Mesenchymal stem cell (in vitro differentiated cells and primary cell): Measurements from ENCODE around the gene FMN1.

Experiments
- DNase-seq: peaks from one replicate; pipeline ENCODE4 v3.0.0-alpha.2; 2013
- H2AFZ ChIP-seq: one replicate; pipeline ENCODE4 v1.6.1; 2013; ENCODE audit warnings: low read depth, mild to moderate bottlenecking, control low read depth, inconsistent platforms, low read length, moderate library complexity
- H2AK5ac ChIP-seq: 2 replicates; pipeline ENCODE4 v1.6.1; 2013; ENCODE audit warnings: low read length, moderate library complexity, mild to moderate bottlenecking, inconsistent platforms; ENCODE audit not compliant: severe bottlenecking
- H2BK120ac ChIP-seq: one replicate; pipeline ENCODE4 v1.6.1; 2013; ENCODE audit warnings: low read depth, mild to moderate bottlenecking, inconsistent platforms, low read length, moderate library complexity
- H2BK12ac ChIP-seq, 2 experiments: one replicate each; pipeline ENCODE4 v1.6.1; 2013; ENCODE audit warnings: inconsistent platforms in 2 of 2, low read length in 2 of 2, mild to moderate bottlenecking in 2 of 2, moderate library complexity in 2 of 2, control low read depth in 1 of 2
- H2BK15ac ChIP-seq: one replicate; pipeline ENCODE4 v1.6.1; 2013; ENCODE audit warnings: mild to moderate bottlenecking, low read depth, inconsistent platforms; ENCODE audit not compliant: poor library complexity, severe bottlenecking
- H2BK5ac ChIP-seq: 2 replicates; pipeline ENCODE4 v1.6.1; 2013; ENCODE audit warnings: low read depth, mild to moderate bottlenecking, low read length, control low read depth, inconsistent platforms; ENCODE audit not compliant: poor library complexity, severe bottlenecking
- H3K14ac ChIP-seq, 2 experiments: one replicate each; pipeline ENCODE4 v1.6.1; 2013; ENCODE audit warnings: inconsistent platforms in 2 of 2, low read length in 2 of 2, control low read depth in 1 of 2, mild to moderate bottlenecking in 1 of 2, moderate library complexity in 1 of 2
- H3K18ac ChIP-seq, 2 experiments: one replicate each; pipeline ENCODE4 v1.6.1; 2013; ENCODE audit warnings: inconsistent platforms in 2 of 2, low read length in 2 of 2, control low read depth in 1 of 2, low read depth in 1 of 2, mild to moderate bottlenecking in 1 of 2
- H3K23ac ChIP-seq, 2 experiments: one replicate each; pipeline ENCODE4 v1.6.1; 2013; ENCODE audit warnings: inconsistent platforms in 2 of 2, low read length in 2 of 2, mild to moderate bottlenecking in 2 of 2, moderate library complexity in 2 of 2, control low read depth in 1 of 2
- H3K27ac ChIP-seq: 2 replicates; pipeline ENCODE4 v1.5.1; 2013; ENCODE audit warnings: mild to moderate bottlenecking, moderate library complexity, low read length, control low read depth, inconsistent platforms; ENCODE audit not compliant: poor library complexity, severe bottlenecking
- H3K27me3 ChIP-seq, 2 experiments: 2 replicates each; pipeline versions ENCODE4 v1.6.1 to v1.7.0; 2013; ENCODE audit warnings: low read length in 2 of 2, mild to moderate bottlenecking in 2 of 2, moderate library complexity in 2 of 2, control low read depth in 1 of 2, inconsistent platforms in 1 of 2; ENCODE audit not compliant: control insufficient read depth in 1 of 2, insufficient read depth in 1 of 2
- H3K36me3 ChIP-seq, 2 experiments: 2 replicates each; pipeline versions ENCODE4 v1.6.1 to v1.7.0; 2013; ENCODE audit warnings: low read length in 2 of 2, control low read depth in 1 of 2, inconsistent platforms in 1 of 2, low read depth in 1 of 2, mild to moderate bottlenecking in 1 of 2; ENCODE audit not compliant: insufficient read depth in 2 of 2, control insufficient read depth in 1 of 2
- H3K4ac ChIP-seq, 2 experiments: one replicate each; pipeline ENCODE4 v1.6.1; 2013; ENCODE audit warnings: inconsistent platforms in 2 of 2, low read length in 2 of 2, mild to moderate bottlenecking in 2 of 2, moderate library complexity in 2 of 2, control low read depth in 1 of 2, low read depth in 1 of 2
- H3K4me1 ChIP-seq: 2 replicates; pipeline ENCODE4 v1.6.1; 2013; ENCODE audit warnings: low read depth, low read length, control low read depth; ENCODE audit not compliant: control insufficient read depth, insufficient read depth
- H3K4me2 ChIP-seq: 2 replicates; pipeline ENCODE4 v1.6.1; 2013; ENCODE audit warnings: low read length, mild to moderate bottlenecking, inconsistent platforms; ENCODE audit not compliant: poor library complexity, severe bottlenecking
- H3K4me3 ChIP-seq, 2 experiments: 2 replicates each; pipeline versions ENCODE4 v1.5.1 to v1.7.0; 2013; ENCODE audit warnings: low read length in 2 of 2, mild to moderate bottlenecking in 2 of 2, control low read depth in 1 of 2, low read depth in 1 of 2; ENCODE audit not compliant: insufficient read depth in 1 of 2
- H3K79me1 ChIP-seq: replicated peaks from 2 replicates; pipeline ENCODE4 v1.6.1; 2013; ENCODE audit warnings: mild to moderate bottlenecking, control low read depth, low read length, inconsistent platforms; ENCODE audit not compliant: poor library complexity, severe bottlenecking
- H3K9ac ChIP-seq: 2 replicates; pipeline ENCODE4 v1.7.0; 2013; ENCODE audit warnings: mild to moderate bottlenecking, low read length, moderate library complexity
- H3K9me3 ChIP-seq: 2 replicates; pipeline ENCODE4 v1.7.0; 2013; ENCODE audit warnings: mild to moderate bottlenecking, low read length; ENCODE audit not compliant: control insufficient read depth
- H4K8ac ChIP-seq: one replicate; pipeline ENCODE4 v1.6.1; 2013; ENCODE audit warnings: inconsistent platforms, mild to moderate bottlenecking, low read length, moderate library complexity
- H4K91ac ChIP-seq: one replicate; pipeline ENCODE4 v1.6.1; 2013; ENCODE audit warnings: mild to moderate bottlenecking, low read length, inconsistent platforms
- whole genome bisulfite sequencing: methylation state at CpG from one replicate; pipeline ENCODE4 v1.1.7; 2013; ENCODE audit warnings: mixed read lengths; 5-methylcytosine and 5-hydroxymethylcytosine counted together

FMN1 gene

DNA sequence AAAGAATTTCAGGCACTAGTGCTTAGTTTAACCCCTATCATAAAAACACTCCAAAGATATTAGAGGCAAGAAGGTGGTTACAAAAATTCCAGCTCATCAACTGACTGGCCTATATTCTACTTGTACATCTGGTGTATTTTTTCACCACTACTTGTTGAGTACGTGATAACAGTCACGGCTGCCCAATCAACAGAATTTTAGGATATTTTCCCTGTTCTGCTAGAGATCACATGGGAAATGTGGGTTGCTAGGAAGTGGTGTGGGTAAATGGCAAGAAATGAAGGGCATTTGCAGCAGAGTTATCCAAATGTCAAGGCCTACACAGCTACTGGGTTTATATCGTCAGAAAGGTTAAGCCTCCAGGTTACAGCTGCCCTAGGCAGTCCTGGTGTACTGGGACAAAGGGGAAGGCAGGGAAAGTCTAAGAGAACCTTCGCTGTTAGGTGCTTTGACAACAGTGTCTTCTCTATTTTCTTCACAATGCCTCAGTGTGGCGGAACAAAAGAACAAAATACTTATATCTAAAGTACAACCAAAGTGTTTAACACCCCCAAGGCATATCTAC is 81.9 kb downstream of the FMN1 start:
- Histone ChIP-seq H3K79me1 (no peaks in the 10 kb centered on the region), H2BK120ac (no peak overlapping the region), H3K36me3 (no peaks in the 10 kb centered on the region), H3K9ac (no peak overlapping the region), H3K27ac (no peak overlapping the region), H2BK12ac (no peak overlapping the region), H3K23ac (no peak overlapping the region), H3K27me3 (no peaks in the 10 kb centered on the region), H2AFZ (no peak overlapping the region), H2AK5ac (no peak overlapping the region), H3K4me3 (no peak overlapping the region), H3K18ac (no peak overlapping the region), H2BK15ac (no peak overlapping the region), H4K8ac (no peak overlapping the region), H3K4me2 (no peak overlapping the region), H2BK5ac (no peak overlapping the region), H3K4ac (no peak overlapping the region), H3K9me3 (peaks cover 2% of the 10 kb centered on the region), H4K91ac (no peak overlapping the region), H3K4me1 (no peaks in the 10 kb centered on the region), H3K14ac (no peak overlapping the region)
- DNase-seq: no peak
- 94% methylated on average over 5 of the region's 5 CpGs for WGBS

GRCh38 chr15:33111041-33111451 is 83.5 kb downstream of the FMN1 start:
- no peak overlapping the region for H2BK12ac ChIP-seq
- no peak overlapping the region for H3K9ac ChIP-seq
- H3K4me2 ChIP-seq: no peak overlapping the region
- no peak overlapping the region for H3K4me3 ChIP-seq
- no peak overlapping the region for H2AFZ ChIP-seq
- no peak overlapping the region for H3K18ac ChIP-seq
- no peak overlapping the region for H3K14ac ChIP-seq
- H3K36me3 ChIP-seq: no peaks in the 10 kb centered on the region
- H4K8ac ChIP-seq: no peak overlapping the region
- no peak overlapping the region for H2AK5ac ChIP-seq
- no peak overlapping the region for H3K23ac ChIP-seq
- no peak for DNase-seq
- no peak overlapping the region for H2BK5ac ChIP-seq
- H3K27me3 ChIP-seq: no peaks in the 10 kb centered on the region
- no peak overlapping the region for H4K91ac ChIP-seq
- H2BK120ac ChIP-seq: no peak overlapping the region
- peak overlapping the region; percentile 25 for H3K27ac ChIP-seq
- H3K4me1 ChIP-seq: no peaks in the 10 kb centered on the region
- no CpG with 5 or more reads among the region's 1 CpG for WGBS
- H3K4ac ChIP-seq: no peak overlapping the region
- H3K9me3 ChIP-seq: peaks cover 2% of the 10 kb centered on the region
- H3K79me1 ChIP-seq: no peaks in the 10 kb centered on the region
- H2BK15ac ChIP-seq: no peak overlapping the region

GRCh38 chr15:33109345-33109744 is 85.2 kb downstream of the FMN1 start:
- H3K27me3 ChIP-seq: no peaks in the 10 kb centered on the region
- no peak for DNase-seq
- peaks cover 2% of the 10 kb centered on the region for H3K9me3 ChIP-seq
- H3K4me2 ChIP-seq: no peak overlapping the region
- no peak overlapping the region for H3K18ac ChIP-seq
- H3K36me3 ChIP-seq: no peaks in the 10 kb centered on the region
- H4K91ac ChIP-seq: no peak overlapping the region
- H2AK5ac ChIP-seq: no peak overlapping the region
- H3K27ac ChIP-seq: no peak overlapping the region
- no peak overlapping the region for H2BK120ac ChIP-seq
- no peak overlapping the region for H3K4me3 ChIP-seq
- no peak overlapping the region for H3K14ac ChIP-seq
- no peak overlapping the region for H4K8ac ChIP-seq
- no CpG with 5 or more reads among the region's 4 CpGs for WGBS
- H3K9ac ChIP-seq: no peak overlapping the region
- H3K4ac ChIP-seq: no peak overlapping the region
- H2BK5ac ChIP-seq: no peak overlapping the region
- H2AFZ ChIP-seq: no peak overlapping the region
- no peak overlapping the region for H2BK12ac ChIP-seq
- H2BK15ac ChIP-seq: no peak overlapping the region
- no peaks in the 10 kb centered on the region for H3K4me1 ChIP-seq
- H3K23ac ChIP-seq: no peak overlapping the region
- no peaks in the 10 kb centered on the region for H3K79me1 ChIP-seq

DNA sequence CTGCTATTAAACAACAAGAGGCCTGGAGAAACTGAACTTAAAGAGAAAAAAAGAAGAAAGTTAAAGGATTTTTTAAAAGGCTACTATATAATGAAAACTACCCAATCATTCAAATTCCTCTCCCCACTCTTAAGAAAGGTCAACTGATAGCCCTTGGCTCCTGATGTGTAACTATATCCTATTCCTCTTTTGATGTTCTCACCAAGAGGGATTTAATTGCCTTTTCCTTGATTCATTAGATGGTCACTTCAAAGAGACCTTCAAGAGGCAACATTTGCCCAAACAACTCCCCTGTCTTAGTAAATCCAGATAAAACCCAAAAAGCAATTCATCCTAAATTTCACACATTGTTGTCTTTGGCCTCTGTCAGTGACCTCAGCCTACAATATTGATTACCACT is 86.0 kb downstream of the FMN1 start:
- DNase-seq: no peak
- H3K4me2 ChIP-seq: no peak overlapping the region
- H3K79me1 ChIP-seq: no peaks in the 10 kb centered on the region
- H3K4me3 ChIP-seq: no peak overlapping the region
- H3K23ac ChIP-seq: no peak overlapping the region
- H3K9ac ChIP-seq: no peak overlapping the region
- no peak overlapping the region for H4K91ac ChIP-seq
- H3K27ac ChIP-seq: no peak overlapping the region
- no peak overlapping the region for H4K8ac ChIP-seq
- no peaks in the 10 kb centered on the region for H3K4me1 ChIP-seq
- H3K18ac ChIP-seq: no peak overlapping the region
- no peaks in the 10 kb centered on the region for H3K27me3 ChIP-seq
- H2AFZ ChIP-seq: no peak overlapping the region
- H3K9me3 ChIP-seq: peaks cover 2% of the 10 kb centered on the region
- H2BK15ac ChIP-seq: no peak overlapping the region
- H3K14ac ChIP-seq: no peak overlapping the region
- H2BK5ac ChIP-seq: no peak overlapping the region
- no peak overlapping the region for H2BK120ac ChIP-seq
- no peak overlapping the region for H2BK12ac ChIP-seq
- H3K4ac ChIP-seq: no peak overlapping the region
- no peaks in the 10 kb centered on the region for H3K36me3 ChIP-seq
- H2AK5ac ChIP-seq: no peak overlapping the region
